DND-41 (cell line): ENCODE measurements around the gene HTR2C.
"Not testable (repeated sequence)": the region's sequence is repeated elsewhere in the genome, so short reads cannot be mapped to it uniquely, and the experiment has no call there.

Experiments used
- ATAC-seq: fragments of 200-7000 bp; cut with Tn5 transposase; 3 replicates; pipeline ENCODE4 v1.9.1; 2021; ENCODE audit warnings: low read depth; ENCODE audit not compliant: insufficient read depth
- DNase-seq: peaks from one replicate; pipeline ENCODE4 v3.0.0-alpha.2; 2020
- H2AFZ ChIP-seq: 2 replicates; pipeline ENCODE4 v1.6.0; 2012; ENCODE audit warnings: low read depth, low read length
- H3K27ac ChIP-seq: 2 replicates; pipeline ENCODE4 v1.5.1; 2012; ENCODE audit warnings: low read length, inconsistent platforms
- H3K27me3 ChIP-seq: fragments of 200-600 bp; sonication (generic); 2 replicates; pipeline ENCODE4 v1.6.0; 2012; ENCODE audit warnings: low read length, mild to moderate bottlenecking, inconsistent platforms; ENCODE audit not compliant: insufficient read depth, poor library complexity
- H3K36me3 ChIP-seq: 2 replicates; pipeline ENCODE4 v1.5.1; 2012; ENCODE audit warnings: low read length, inconsistent platforms; ENCODE audit not compliant: insufficient read depth
- H3K4me1 ChIP-seq: 2 replicates; pipeline ENCODE4 v1.5.1; 2012; ENCODE audit warnings: mild to moderate bottlenecking, low read length; ENCODE audit not compliant: insufficient read depth
- H3K4me2 ChIP-seq: 2 replicates; pipeline ENCODE4 v1.6.0; 2012; ENCODE audit warnings: mild to moderate bottlenecking, moderate library complexity, low read length, inconsistent platforms; ENCODE audit not compliant: insufficient read depth
- H3K4me3 ChIP-seq, 2 experiments: fragments of 200-600 bp in 1 of 2; shearing (Covaris generic) in 1 of 2; 2 replicates each; pipeline ENCODE4 v1.5.1; 2012 to 2016; ENCODE audit warnings: inconsistent platforms in 2 of 2, low read length in 2 of 2, mild to moderate bottlenecking in 2 of 2, low read depth in 1 of 2, moderate library complexity in 1 of 2
- H3K79me2 ChIP-seq: 2 replicates; pipeline ENCODE4 v1.6.0; 2012; ENCODE audit warnings: low read length, inconsistent platforms; ENCODE audit not compliant: insufficient read depth
- H3K9ac ChIP-seq: 2 replicates; pipeline ENCODE4 v1.6.0; 2012; ENCODE audit warnings: low read depth, mild to moderate bottlenecking, inconsistent platforms, low read length, moderate library complexity
- H3K9me3 ChIP-seq: 2 replicates; pipeline ENCODE4 v1.5.1; 2012; ENCODE audit warnings: low read length, moderate library complexity, mild to moderate bottlenecking, inconsistent platforms; ENCODE audit not compliant: insufficient read depth, severe bottlenecking
- H4K20me1 ChIP-seq: 2 replicates; pipeline ENCODE4 v1.6.0; 2012; ENCODE audit warnings: low read length; ENCODE audit not compliant: insufficient read depth
- CTCF ChIP-seq: IDR thresholded peaks from 2 replicates; pipeline ENCODE4 v1.5.1; 2012; ENCODE audit warnings: borderline replicate concordance, low read length, moderate library complexity, mild to moderate bottlenecking; ENCODE audit not compliant: poor library complexity, severe bottlenecking; ENCODE audit errors: extremely low read depth
- EZH2 ChIP-seq: IDR thresholded peaks from 3 replicates; pipeline ENCODE4 v1.6.1; 2012; ENCODE audit warnings: borderline replicate concordance, low read depth, mild to moderate bottlenecking, moderate library complexity, low read length, inconsistent platforms; ENCODE audit not compliant: severe bottlenecking

The HTR2C gene

GRCh38 chrX:114584983-114585842 is 1.3 kb downstream of the HTR2C start:
- no peaks in the 10 kb centered on the region for H3K27me3 ChIP-seq
- H3K4me1 ChIP-seq: no peaks in the 10 kb centered on the region
- H3K79me2 ChIP-seq: no peaks in the 10 kb centered on the region
- ATAC-seq: no peak
- no peaks in the 10 kb centered on the region for H3K9me3 ChIP-seq
- no peak overlapping the region for H3K4me3 ChIP-seq
- H3K4me2 ChIP-seq: no peak overlapping the region
- H3K27ac ChIP-seq: no peak overlapping the region
- DNase-seq: no peak
- no peaks in the 10 kb centered on the region for H4K20me1 ChIP-seq
- TF ChIP-seq CTCF (no peak), EZH2 (no peak)
- no peak overlapping the region for H3K9ac ChIP-seq
- H2AFZ ChIP-seq: no peak overlapping the region
- no peaks in the 10 kb centered on the region for H3K36me3 ChIP-seq

GRCh38 chrX:114591121-114591520 is 7.2 kb downstream of the HTR2C start:
- no peak overlapping the region for H3K27ac ChIP-seq
- no peak overlapping the region for H3K4me3 ChIP-seq
- H4K20me1 ChIP-seq: no peaks in the 10 kb centered on the region
- no peak overlapping the region for H2AFZ ChIP-seq
- H3K4me2 ChIP-seq: no peak overlapping the region
- H3K79me2 ChIP-seq: no peaks in the 10 kb centered on the region
- no peaks in the 10 kb centered on the region for H3K4me1 ChIP-seq
- no peak overlapping the region for H3K9ac ChIP-seq
- no peaks in the 10 kb centered on the region for H3K9me3 ChIP-seq
- no peak for ATAC-seq
- no peak for DNase-seq
- no peaks in the 10 kb centered on the region for H3K36me3 ChIP-seq
- TF ChIP-seq CTCF (no peak), EZH2 (no peak)
- H3K27me3 ChIP-seq: no peaks in the 10 kb centered on the region

- no peaks in the 10 kb centered on the region for H3K27me3 ChIP-seq
- H3K9me3 ChIP-seq: no peaks in the 10 kb centered on the region
- H2AFZ ChIP-seq: no peak overlapping the region
- no peak overlapping the region for H3K27ac ChIP-seq
- H3K4me2 ChIP-seq: no peak overlapping the region
- H3K36me3 ChIP-seq: no peaks in the 10 kb centered on the region
- H3K4me3 ChIP-seq: no peak overlapping the region
- no peaks in the 10 kb centered on the region for H4K20me1 ChIP-seq
- no peak for TF ChIP-seq CTCF
- no peak for TF ChIP-seq EZH2
- ATAC-seq (no peak), DNase-seq (no peak)
- no peak overlapping the region for H3K9ac ChIP-seq
- H3K79me2 ChIP-seq: no peaks in the 10 kb centered on the region
- H3K4me1 ChIP-seq: no peaks in the 10 kb centered on the region
Measured at GRCh38 chrX:114599305-114599704, 15.4 kb downstream of the HTR2C start.

GRCh38 chrX:114599911-114600310 is 16.0 kb downstream of the HTR2C start:
- no peak for TF ChIP-seq CTCF
- TF ChIP-seq EZH2: no peak
- H3K9me3 ChIP-seq: no peaks in the 10 kb centered on the region

GRCh38 chrX:114606619-114607018 is 22.7 kb downstream of the HTR2C start:
- H4K20me1 ChIP-seq, H3K4me1 ChIP-seq, H3K9me3 ChIP-seq, DNase-seq, H3K27ac ChIP-seq, H2AFZ ChIP-seq, H3K79me2 ChIP-seq, H3K4me2 ChIP-seq, H3K27me3 ChIP-seq, H3K4me3 ChIP-seq, H3K36me3 ChIP-seq, H3K9ac ChIP-seq, ATAC-seq: not testable (repeated sequence)

More at GRCh38 chrX:114599911-114600310, 16.0 kb downstream of the HTR2C start:
- no peak overlapping the region for H2AFZ ChIP-seq
- H3K79me2 ChIP-seq: no peaks in the 10 kb centered on the region
- no peak overlapping the region for H3K4me2 ChIP-seq
- H4K20me1 ChIP-seq: no peaks in the 10 kb centered on the region
- no peak overlapping the region for H3K4me3 ChIP-seq
- no peak for ATAC-seq
- H3K27ac ChIP-seq: no peak overlapping the region
- no peak for DNase-seq
- no peak overlapping the region for H3K9ac ChIP-seq
- no peaks in the 10 kb centered on the region for H3K27me3 ChIP-seq
- no peaks in the 10 kb centered on the region for H3K36me3 ChIP-seq
- H3K4me1 ChIP-seq: no peaks in the 10 kb centered on the region
